SKM-1 (cell line): ENCODE measurements around the gene NES.

ENCODE experiments used
- DNase-seq: peaks from one replicate; lab custom pipeline; 2025; ENCODE audit not compliant: unreplicated experiment; lab: John Stamatoyannopoulos, UW

NES gene

GRCh38 chr1:156676820-156677615 is at the start of gene NES:
Gene NES, minus strand, starts transcription at chr1:156677407. Its CDS starts 143 bp downstream, at chr1:156677264.
- no peak for DNase-seq

GRCh38 chr1:156726549-156727226 is 49.5 kb upstream of the NES start:
- DNase-seq = peak; percentile 80

GRCh38 chr1:156725683-156726280 is 48.6 kb upstream of the NES start:
- peak; percentile 98 for DNase-seq

GRCh38 chr1:156721535-156721934 is 44.3 kb upstream of the NES start:
- no peak for DNase-seq

- no peak for DNase-seq
These were observed 43.9 kb upstream of the NES start for GRCh38 chr1:156721131-156721530.

- DNase-seq = no peak
These were observed 40.1 kb upstream of the NES start for GRCh38 chr1:156717351-156717750.

- DNase-seq = no peak
These were observed 37.6 kb upstream of the NES start for GRCh38 chr1:156714830-156715229.

GRCh38 chr1:156712626-156713025 is 35.4 kb upstream of the NES start:
- no peak for DNase-seq

- no peak for DNase-seq
These were observed 34.0 kb upstream of the NES start for GRCh38 chr1:156711011-156711817.

- no peak for DNase-seq
These were observed 32.7 kb upstream of the NES start for GRCh38 chr1:156709757-156710489.

- DNase-seq = no peak
These were observed 31.8 kb upstream of the NES start for GRCh38 chr1:156709031-156709430.

GRCh38 chr1:156708218-156708661 is 31.0 kb upstream of the NES start:
- DNase-seq = no peak

- no peak for DNase-seq
These were observed 30.4 kb upstream of the NES start for GRCh38 chr1:156707417-156708217.

- DNase-seq = no peak
These were observed 29.6 kb upstream of the NES start for GRCh38 chr1:156706657-156707416.

GRCh38 chr1:156705918-156706656 is 28.9 kb upstream of the NES start:
- no peak for DNase-seq

GRCh38 chr1:156705321-156705917 is 28.2 kb upstream of the NES start, which contains the start of gene CRABP2:
Gene CRABP2, minus strand, starts transcription at chr1:156705583. Its CDS starts 137 bp downstream, at chr1:156705446.
- no peak for DNase-seq

GRCh38 chr1:156704930-156705320 is 27.7 kb upstream of the NES start:
- DNase-seq = no peak
